Lower leg skin (tissue), 4 donors: ENCODE measurements around the gene ATIC. TPM values are rescaled to one million over a fixed set of nuclear protein-coding genes. Genes with fewer than 3 reads are reported as not detected.

Experiments used
- DNase-seq, 2 donors: peaks; one replicate each; pipeline ENCODE4 v3.0.0-alpha.2; 2019; ENCODE audit warnings: low spot score in 2 of 2
- H3K4me3 ChIP-seq: fragments of 200-600 bp; sonication (generic); 2 replicates; pipeline ENCODE4 v1.5.1; 2017; ENCODE audit warnings: mild to moderate bottlenecking, low read depth; ENCODE audit not compliant: poor library complexity, severe bottlenecking
- CTCF ChIP-seq, 3 donors: fragments of 450-650 bp; IDR thresholded peaks; one replicate each; pipeline ENCODE4 v1.5.1; 2016; ENCODE audit warnings: antibody characterized with exemption in 3 of 3, mild to moderate bottlenecking in 3 of 3, moderate library complexity in 2 of 3
- POLR2A ChIP-seq, 2 donors: fragments of 450-650 bp; IDR thresholded peaks; one replicate each; pipeline ENCODE4 v1.6.1; 2016 to 2017; ENCODE audit warnings: antibody characterized with exemption in 2 of 2, mild to moderate bottlenecking in 1 of 2, moderate library complexity in 1 of 2
- WGBS, 2 donors: methylation state at CpG; one replicate each; pipeline ENCODE4 v1.1.5; 2018; 5-methylcytosine and 5-hydroxymethylcytosine counted together
- intact Hi-C: fragments of 100-400 bp; cut with DNase I; formaldehyde crosslinking; loops from one replicate; pipeline ENCODE4 v1.15.0; 2023; ENCODE audit warnings: low total_unique reads
- total RNA-seq, 4 donors: library from RNA; depleted of rRNA; stranded (reverse); fragments of >200 nt; gene quantifications; one replicate each; pipeline ENCODE4 v1.1.0, GENCODE V29; 2016

ATIC gene
- total RNA-seq, 4 donors from 2014 or later, result 29.7 to 48.6 (median 34.6) TPM

- WGBS, 2 donors, result 80 to 96% methylated on average over 5 of the region's 5 CpGs
- intact Hi-C loops, result no loop called here
- DNase-seq, result no peak
- no peak overlapping the region for H3K4me3 ChIP-seq
- TF ChIP-seq POLR2A (IDR thresholded peaks at IDR 0.05), result no peak
- no peak for TF ChIP-seq CTCF (IDR thresholded peaks at IDR 0.05)
Observed at GRCh38 chr2:215328066-215328465, 16.2 kb downstream of the ATIC start.

DNA sequence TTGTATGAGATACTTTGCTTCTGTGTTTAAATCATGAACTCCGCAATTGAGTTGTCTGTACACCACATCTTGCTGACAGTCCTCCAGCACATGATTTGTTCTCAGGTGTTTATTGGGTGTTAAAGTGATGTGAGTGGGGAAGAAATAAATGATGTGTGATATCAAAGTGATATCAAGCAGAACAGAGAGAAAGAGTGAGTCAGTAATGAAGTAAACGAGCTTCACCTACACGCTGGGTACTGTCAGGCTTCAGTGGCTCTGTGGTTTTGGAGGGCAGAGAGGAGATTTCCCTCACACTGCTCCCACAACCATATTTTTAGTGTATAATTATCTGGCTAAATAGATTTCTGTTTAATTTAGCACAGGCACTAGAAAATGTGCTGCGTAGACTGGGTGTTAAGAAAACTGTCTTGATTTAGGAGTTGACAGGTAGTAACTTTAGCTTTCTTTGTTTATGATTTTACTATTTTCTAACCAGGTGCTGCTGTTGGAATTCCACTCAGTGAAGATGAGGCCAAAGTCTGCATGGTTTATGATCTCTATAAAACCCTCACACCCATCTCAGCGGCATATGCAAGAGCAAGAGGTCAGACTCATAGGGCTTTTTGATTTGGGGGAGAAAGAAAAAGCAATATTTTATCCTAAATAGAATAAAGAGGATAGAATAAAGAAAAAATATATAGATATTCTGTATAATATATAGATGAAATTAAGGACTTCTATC is 21.2 kb downstream of the ATIC start:
- WGBS, 2 donors, result 92 to 93% methylated on average over 5 of the region's 5 CpGs
- intact Hi-C loops, result no loop called here
- no peak for DNase-seq
- TF ChIP-seq CTCF (IDR thresholded peaks at IDR 0.05) (no peak), POLR2A (IDR thresholded peaks at IDR 0.05) (no peak)
- H3K4me3 ChIP-seq, result no peak overlapping the region

DNA sequence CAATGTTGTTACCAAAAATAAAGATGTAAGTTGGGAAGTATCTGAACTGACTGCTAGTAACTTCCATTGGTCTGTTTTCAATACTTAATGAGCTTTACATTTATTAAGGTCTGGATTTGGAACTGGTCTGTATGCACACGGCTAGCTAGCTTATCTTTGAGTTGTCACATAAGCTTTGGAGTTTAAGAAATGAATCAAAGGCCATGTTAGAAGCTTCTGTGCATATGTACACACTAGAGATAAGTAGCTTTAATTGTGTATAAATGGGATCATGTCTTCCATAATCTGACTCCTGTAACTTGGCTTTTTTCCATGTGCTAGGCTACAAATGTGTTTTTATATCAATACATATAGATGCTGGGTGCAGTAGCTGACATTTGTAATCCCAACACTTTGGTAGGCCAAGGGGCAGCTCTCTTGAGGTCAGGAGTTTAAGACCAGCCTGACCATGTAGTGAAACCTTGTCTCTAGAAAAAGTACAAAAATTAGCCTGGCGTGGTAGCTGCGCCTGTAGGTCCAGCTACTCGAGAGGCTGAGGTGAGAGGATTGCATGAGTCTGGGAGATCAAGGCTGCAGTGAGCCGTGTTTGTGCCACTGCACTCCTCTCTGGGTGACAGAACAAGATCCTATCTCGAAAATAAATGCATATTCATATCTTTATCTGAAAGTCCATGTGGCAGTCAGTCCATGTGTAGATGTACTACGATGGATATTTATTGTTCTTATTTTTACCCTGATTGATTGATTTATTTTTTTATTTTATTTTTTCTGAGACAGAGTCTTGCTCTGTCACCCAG is 27.2 kb downstream of the ATIC start:
- DNase-seq, result no peak
- H3K4me3 ChIP-seq, result no peak overlapping the region
- WGBS, 2 donors, result 93 to 96% methylated on average over 7 of the region's 7 CpGs
- no peak for TF ChIP-seq POLR2A (IDR thresholded peaks at IDR 0.05)
- no peak for TF ChIP-seq CTCF (IDR thresholded peaks at IDR 0.05)
- intact Hi-C loops, result no loop called here

DNA sequence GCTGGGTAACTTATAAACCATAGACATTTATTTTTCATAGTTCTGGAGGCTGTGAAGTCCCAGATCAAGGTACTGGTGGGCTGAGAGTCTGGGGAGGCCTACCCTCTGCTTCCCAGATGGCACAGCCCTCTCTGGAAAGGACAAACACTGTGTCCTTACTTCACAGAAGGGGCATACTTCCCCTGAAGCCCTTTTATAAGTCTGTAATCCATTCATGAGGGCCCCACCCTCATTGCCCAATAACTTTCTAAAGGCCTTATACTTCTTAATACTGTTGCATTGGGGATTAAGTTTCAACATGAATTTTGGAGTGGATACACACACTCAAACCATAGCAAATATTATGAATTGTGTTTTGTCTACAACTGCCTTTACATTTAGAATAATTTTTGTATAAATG is 36.0 kb downstream of the ATIC start:
- intact Hi-C loops, result no loop called here
- no peak overlapping the region for H3K4me3 ChIP-seq
- no peak for TF ChIP-seq POLR2A (IDR thresholded peaks at IDR 0.05)
- TF ChIP-seq CTCF (IDR thresholded peaks at IDR 0.05), result no peak
- DNase-seq, result no peak

GRCh38 chr2:215352602-215353001 is 40.7 kb downstream of the ATIC start:
- no peak overlapping the region for H3K4me3 ChIP-seq
- DNase-seq, result no peak
- intact Hi-C loops, result no loop called here
- WGBS, 2 donors, result 40 to 46% methylated on average over 4 of the region's 4 CpGs
- TF ChIP-seq CTCF (IDR thresholded peaks at IDR 0.05) (no peak), POLR2A (IDR thresholded peaks at IDR 0.05) (no peak)
